OCI-LY1 (cell line): Measurements from ENCODE around the gene ADAMTSL4.

ENCODE experiments used
- CTCF ChIP-seq: fragments of 200-600 bp; sonication (generic), shearing (Covaris generic); IDR thresholded peaks from 2 replicates; pipeline ENCODE4 v1.5.1; 2017; ENCODE audit warnings: mild to moderate bottlenecking, antibody characterized with exemption, low read length, moderate library complexity, mixed read lengths
- EZH2 ChIP-seq: fragments of 200-600 bp; sonication (generic), shearing (Covaris generic); IDR thresholded peaks from 2 replicates; pipeline ENCODE4 v1.8.0; 2017; ENCODE audit warnings: borderline replicate concordance, mixed run types, mild to moderate bottlenecking, antibody characterized with exemption, low read length, moderate library complexity, mixed read lengths

GRCh38 chr1:150574260-150575071, 25.3 kb downstream of the ADAMTSL4 start:
- TF ChIP-seq CTCF, result no peak
- TF ChIP-seq EZH2, result no peak
